ENCODE results near the gene IPO8. TPM values are rescaled to one million over a fixed set of nuclear protein-coding genes. Genes with fewer than 3 reads are reported as not detected.
A peak's percentile ranks its signal among the peaks of the same experiment; 100 is the strongest.

The IPO8 gene
- total RNA-seq, 4 donors from 2014 or later: 20.6 to 38.3 (median 26.1) TPM

DNA sequence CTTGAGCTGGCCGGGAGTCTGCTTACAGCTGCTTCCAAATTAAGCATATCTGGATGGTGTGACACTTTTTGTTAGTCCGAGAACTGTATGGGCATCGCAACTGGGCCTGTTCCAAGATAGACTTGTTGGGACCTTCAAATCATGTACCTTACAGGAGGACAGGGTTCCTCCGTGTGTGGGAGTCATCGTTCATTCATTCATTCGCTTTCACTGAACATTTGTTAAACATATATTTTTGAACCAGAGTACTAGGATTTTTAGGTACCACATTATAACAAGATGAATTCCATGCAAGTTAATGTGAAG is 387 bp upstream of the IPO8 start:
- H3K27ac ChIP-seq: peak overlapping the region; percentile 86 to 91 (median 89)
- H3K27me3 ChIP-seq: no peaks in the 10 kb centered on the region
- no peaks in the 10 kb centered on the region for H3K36me3 ChIP-seq
- in situ Hi-C loops (cut with MboI; ENCODE audit: low sequenced_read_pairs in 4 of 4): loop anchor here in 1 of 4 donors (25.0 kb wide), 1 partner anchor 1334 kb away; no protein-coding TSS in a partner anchor
- no peaks in the 10 kb centered on the region for H3K9me3 ChIP-seq
- no peak for TF ChIP-seq POLR2A (IDR thresholded peaks at IDR 0.05)
- TF ChIP-seq, protein P1, sequence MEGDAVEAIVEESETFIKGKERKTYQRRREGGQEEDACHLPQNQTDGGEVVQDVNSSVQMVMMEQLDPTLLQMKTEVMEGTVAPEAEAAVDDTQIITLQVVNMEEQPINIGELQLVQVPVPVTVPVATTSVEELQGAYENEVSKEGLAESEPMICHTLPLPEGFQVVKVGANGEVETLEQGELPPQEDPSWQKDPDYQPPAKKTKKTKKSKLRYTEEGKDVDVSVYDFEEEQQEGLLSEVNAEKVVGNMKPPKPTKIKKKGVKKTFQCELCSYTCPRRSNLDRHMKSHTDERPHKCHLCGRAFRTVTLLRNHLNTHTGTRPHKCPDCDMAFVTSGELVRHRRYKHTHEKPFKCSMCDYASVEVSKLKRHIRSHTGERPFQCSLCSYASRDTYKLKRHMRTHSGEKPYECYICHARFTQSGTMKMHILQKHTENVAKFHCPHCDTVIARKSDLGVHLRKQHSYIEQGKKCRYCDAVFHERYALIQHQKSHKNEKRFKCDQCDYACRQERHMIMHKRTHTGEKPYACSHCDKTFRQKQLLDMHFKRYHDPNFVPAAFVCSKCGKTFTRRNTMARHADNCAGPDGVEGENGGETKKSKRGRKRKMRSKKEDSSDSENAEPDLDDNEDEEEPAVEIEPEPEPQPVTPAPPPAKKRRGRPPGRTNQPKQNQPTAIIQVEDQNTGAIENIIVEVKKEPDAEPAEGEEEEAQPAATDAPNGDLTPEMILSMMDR (IDR thresholded peaks at IDR 0.05 in 4 of 5, conservative IDR thresholded peaks at IDR 0.05 in 1 of 5): no peak
- H3K4me3 ChIP-seq: peak overlapping the region; percentile 73 to 98 (median 96)
- ATAC-seq (no peak), DNase-seq (no peak)
- intact Hi-C loops (cut with DNase I; ENCODE audit: low total_unique reads): loop anchor here (5.0 to 10.0 kb wide), 3 partner anchors 111 to 1029 kb away; partner anchors contain the start of genes AMN1 and DDX11
- peaks cover 31 to 41% of the 10 kb centered on the region in 2 donors for H3K4me1 ChIP-seq

DNA sequence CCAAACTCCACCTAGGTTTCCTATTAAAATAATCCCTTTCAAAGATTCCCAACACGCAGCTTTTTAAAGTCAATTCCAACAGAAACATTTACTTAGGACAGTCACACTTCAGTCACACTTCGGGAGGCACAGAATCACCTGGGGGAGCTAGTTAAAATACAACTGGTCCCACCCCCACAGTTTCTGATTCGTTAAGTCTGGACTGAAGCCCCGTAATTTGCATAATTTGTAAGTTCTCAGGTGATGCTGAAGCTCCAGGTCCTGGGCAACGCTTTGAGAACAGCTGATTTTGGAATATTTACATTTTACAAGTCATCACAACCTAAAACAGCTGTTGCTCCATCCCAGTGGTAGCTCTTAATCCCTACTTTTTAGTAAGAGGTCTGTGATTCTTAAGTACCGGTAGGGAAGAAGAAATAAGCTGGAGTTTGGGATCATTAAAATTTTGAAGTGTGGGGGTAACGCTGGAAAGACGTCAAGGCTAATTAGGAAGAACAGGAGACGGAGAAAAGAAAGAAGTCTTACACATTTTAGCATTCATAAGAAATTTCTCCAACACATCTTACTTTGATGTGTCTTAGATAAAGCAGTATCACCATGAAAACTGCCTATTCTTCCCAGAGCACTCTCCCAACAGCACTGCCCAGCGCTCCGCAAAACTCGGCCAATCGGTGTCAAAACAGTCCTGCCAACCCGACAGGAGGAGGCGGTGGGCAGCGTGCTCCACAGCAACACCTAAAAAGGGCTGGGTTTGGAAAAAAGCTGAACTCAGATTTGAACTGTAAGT is 1.1 kb downstream of the IPO8 start:
- in situ Hi-C loops (cut with MboI; ENCODE audit: low sequenced_read_pairs in 4 of 4) (loop anchor here in 1 of 4 donors (25.0 kb wide), 1 partner anchor 1332 kb away; no protein-coding TSS in a partner anchor), intact Hi-C loops (cut with DNase I; ENCODE audit: low total_unique reads) (loop anchor here (1.0 to 10.0 kb wide), 4 partner anchors 61 to 1030 kb away; partner anchors contain the start of genes AMN1 and DDX11)
- Histone ChIP-seq H3K9me3 (no peaks in the 10 kb centered on the region), H3K4me1 (peaks cover 31 to 48% of the 10 kb centered on the region in 2 donors), H3K4me3 (peak overlapping the region; percentile 73 to 98 (median 96)), H3K27me3 (no peaks in the 10 kb centered on the region), H3K27ac (peak overlapping the region; percentile 86 to 91 (median 89)), H3K36me3 (no peaks in the 10 kb centered on the region)
- ATAC-seq: peak; percentile 30 to 37
- TF ChIP-seq POLR2A (IDR thresholded peaks at IDR 0.05): no peak
- TF ChIP-seq, protein P1 (IDR thresholded peaks at IDR 0.05 in 4 of 5, conservative IDR thresholded peaks at IDR 0.05 in 1 of 5): no peak
- DNase-seq: peak; percentile 12 to 26

GRCh38 chr12:30692470-30692869 is 3.2 kb downstream of the IPO8 start:
- Histone ChIP-seq H3K27me3 (no peaks in the 10 kb centered on the region), H3K27ac (peak overlapping the region in 3 of 4 donors; percentile 88 to 91 (median 88)), H3K4me3 (no peak overlapping the region), H3K4me1 (peaks cover 31 to 48% of the 10 kb centered on the region in 2 donors), H3K36me3 (no peaks in the 10 kb centered on the region), H3K9me3 (no peaks in the 10 kb centered on the region)
- intact Hi-C loops (cut with DNase I; ENCODE audit: low total_unique reads): loop anchor here (10.0 kb wide), 2 partner anchors 382 to 1032 kb away; partner anchors contain the start of genes AMN1 and DDX11
- ATAC-seq (no peak), DNase-seq (no peak)
- in situ Hi-C loops (cut with MboI; ENCODE audit: low sequenced_read_pairs in 4 of 4): loop anchor here in 1 of 4 donors (25.0 kb wide), 1 partner anchor 1330 kb away; no protein-coding TSS in a partner anchor
- TF ChIP-seq, protein P1 (IDR thresholded peaks at IDR 0.05 in 4 of 5, conservative IDR thresholded peaks at IDR 0.05 in 1 of 5): no peak
- no peak for TF ChIP-seq POLR2A (IDR thresholded peaks at IDR 0.05)

- peak; percentile 69 to 74 for DNase-seq
These were observed 4.4 kb downstream of the IPO8 start for GRCh38 chr12:30691122-30691879.

More at GRCh38 chr12:30691122-30691879, 4.4 kb downstream of the IPO8 start:
- TF ChIP-seq, protein P1 (IDR thresholded peaks at IDR 0.05 in 4 of 5, conservative IDR thresholded peaks at IDR 0.05 in 1 of 5): no peak
- peak; percentile 39 to 64 for TF ChIP-seq POLR2A (IDR thresholded peaks at IDR 0.05)
- intact Hi-C loops (cut with DNase I; ENCODE audit: low total_unique reads): loop anchor here (2.0 to 10.0 kb wide), 3 partner anchors 384 to 1144 kb away; partner anchors contain the start of genes AMN1 and DDX11
- peaks cover 31 to 46% of the 10 kb centered on the region in 2 donors for H3K4me1 ChIP-seq
- no peaks in the 10 kb centered on the region for H3K36me3 ChIP-seq
- in situ Hi-C loops (cut with MboI; ENCODE audit: low sequenced_read_pairs in 4 of 4): loop anchor here in 1 of 4 donors (25.0 kb wide), 1 partner anchor 1329 kb away; no protein-coding TSS in a partner anchor
- H3K4me3 ChIP-seq: no peak overlapping the region
- H3K27me3 ChIP-seq: no peaks in the 10 kb centered on the region
- H3K9me3 ChIP-seq: no peaks in the 10 kb centered on the region
- ATAC-seq: peak; percentile 90 to 92
- H3K27ac ChIP-seq: peak overlapping the region; percentile 84 to 91 (median 88)

Data from gastrocnemius medialis (tissue), 4 donors.